ENCODE data around the gene NINJ1. TPM values are rescaled to one million over a fixed set of nuclear protein-coding genes. Genes with fewer than 3 reads are reported as not detected.

NINJ1 gene
- total and polyA plus RNA-seq, 2 donors (not counting 1 experiment from before 2014, with no cell fraction given) = 8.3 to 13.2 TPM

- H3K4me2 ChIP-seq (replicated peaks; ENCODE audit: low read depth, low read length, poor library complexity, severe bottlenecking) = no peak overlapping the region
- POLR2A ChIA-PET = interaction anchor here (0.6 kb wide), 1 partner anchor 17 kb away, joined by 3 read pairs; no protein-coding TSS in a partner anchor
- no peak overlapping the region for H3K27ac Mint-ChIP-seq
Observed at GRCh38 chr9:93130861-93131481, 3.1 kb downstream of the NINJ1 start.

More at GRCh38 chr9:93130861-93131481, 3.1 kb downstream of the NINJ1 start:
- DNase-seq (no peak), ATAC-seq (ENCODE audit: low read depth) (no peak)
- Histone ChIP-seq H4K20me1 (ENCODE audit: control insufficient read depth, insufficient read depth, low read length, poor library complexity, severe bottlenecking) (peaks cover 12% of the 10 kb centered on the region), H3K9me3 (ENCODE audit: control extremely low read depth in 1 of 3, control insufficient read depth in 2 of 3, insufficient read depth in 1 of 3, low read length in 2 of 3) (no peaks in the 10 kb centered on the region), H3K36me3 (replicated peaks in 1 of 2; ENCODE audit: control extremely low read depth in 1 of 2, control insufficient read depth in 1 of 2, extremely low read depth in 1 of 2, insufficient read depth in 2 of 2, low read length in 1 of 2) (no peaks in the 10 kb centered on the region), H3K27ac (ENCODE audit: low read length in 2 of 2) (no peak overlapping the region), H3K4me3 (ENCODE audit: control extremely low read depth in 1 of 5, extremely low read depth in 1 of 5, insufficient read depth in 1 of 5, low read depth in 2 of 5, low read length in 4 of 5) (no peak overlapping the region), H3K79me2 (ENCODE audit: control insufficient read depth, insufficient read depth, low read length) (peaks cover 19% of the 10 kb centered on the region), H3K9ac (ENCODE audit: low read length) (no peak overlapping the region), H3K27me3 (replicated peaks in 1 of 4; ENCODE audit: control extremely low read depth in 1 of 4, control insufficient read depth in 3 of 4, insufficient read depth in 4 of 4, low read length in 3 of 4) (peaks cover 0 to 13% (median 0%) of the 10 kb centered on the region in 4 experiments), H3K4me1 (ENCODE audit: control insufficient read depth in 2 of 2, insufficient read depth in 2 of 2, low read length in 2 of 2) (peaks cover 19 to 35% of the 10 kb centered on the region in 2 donors), H2AFZ (ENCODE audit: insufficient read depth, low read depth, low read length, poor library complexity, severe bottlenecking) (no peak overlapping the region)
- H3K9me3 Mint-ChIP-seq (ENCODE audit: insufficient read depth) = no peaks in the 10 kb centered on the region
- H3K4me3 Mint-ChIP-seq = no peak overlapping the region
- intact Hi-C loops (cut with micrococcal nuclease) = loop anchor here (10.0 kb wide), 1 partner anchor 434 kb away; no protein-coding TSS in a partner anchor
- no peaks in the 10 kb centered on the region for H3K27me3 Mint-ChIP-seq
- H3K4me1 Mint-ChIP-seq = peaks cover 46% of the 10 kb centered on the region
- CTCF ChIA-PET = interaction anchor here (0.7 to 1.7 kb wide), 4 partner anchors 9 to 271 kb away, joined by 3 to 6 read pairs (median 4); no protein-coding TSS in a partner anchor
- TF ChIP-seq CTCF (IDR thresholded peaks at IDR 0.05) (no peak), EZH2 (IDR thresholded peaks at IDR 0.05; ENCODE audit: borderline replicate concordance, insufficient read depth, low read depth, low read length, poor library complexity, severe bottlenecking) (no peak)
- WGBS (ENCODE audit: insufficient coverage) = 61% methylated on average over 15 of the region's 15 CpGs
